Esophagus squamous epithelium (tissue), 5 donors: ENCODE data around the gene DCLK3. TPM values are rescaled to one million over a fixed set of nuclear protein-coding genes. Genes with fewer than 3 reads are reported as not detected.

Source experiments
- DNase-seq: peaks from one replicate; lab custom pipeline; 2025; lab: John Stamatoyannopoulos, UW
- H3K27ac ChIP-seq, 4 donors: fragments of 200-600 bp; sonication (generic); one replicate each; pipeline ENCODE4 v1.5.1; 2016 to 2019; ENCODE audit warnings: mild to moderate bottlenecking in 1 of 4
- H3K27me3 ChIP-seq, 4 donors: fragments of 200-600 bp; sonication (generic); 1 replicate in 3 of 4; 2 replicates in 1 of 4; pipeline versions ENCODE4 v1.5.1 to v1.6.0; 2017 to 2021; ENCODE audit warnings: antibody characterized with exemption in 1 of 4
- H3K36me3 ChIP-seq, 3 donors: fragments of 200-600 bp; sonication (generic); one replicate each; pipeline ENCODE4 v1.5.1; 2016 to 2019
- H3K4me1 ChIP-seq, 3 donors: fragments of 200-600 bp; sonication (generic); one replicate each; pipeline ENCODE4 v1.5.1; 2017 to 2019
- H3K4me3 ChIP-seq, 4 donors: fragments of 200-600 bp; sonication (generic); 1 replicate in 3 of 4; 2 replicates in 1 of 4; pipeline ENCODE4 v1.5.1; 2016 to 2019; ENCODE audit warnings: mild to moderate bottlenecking in 2 of 4, moderate library complexity in 1 of 4
- H3K9me3 ChIP-seq, 3 donors: fragments of 200-600 bp; sonication (generic); one replicate each; pipeline ENCODE4 v1.5.1; 2016 to 2019
- POLR2A ChIP-seq, 4 donors: fragments of 450-650 bp; IDR thresholded peaks; one replicate each; pipeline ENCODE4 v1.6.1; 2017; ENCODE audit warnings: antibody characterized with exemption in 4 of 4, mild to moderate bottlenecking in 4 of 4, moderate library complexity in 3 of 4
- WGBS, 2 donors: methylation state at CpG; one replicate each; pipeline ENCODE4 v1.1.5; 2018; 5-methylcytosine and 5-hydroxymethylcytosine counted together
- intact Hi-C: fragments of 100-400 bp; cut with DNase I; formaldehyde crosslinking; loops from one replicate; pipeline ENCODE4 v1.15.0; 2022
- total RNA-seq, 4 donors: library from RNA; depleted of rRNA; stranded (reverse); fragments of >200 nt; gene quantifications; one replicate each; pipeline ENCODE4 v1.1.0, GENCODE V29; 2016
- TF ChIP-seq, protein P1 (sequence below), 6 experiments: fragments of 450-650 bp in 4 of 6; fragments of 200-600 bp in 2 of 6; sonication (generic) in 2 of 6; IDR thresholded peaks; one replicate each; pipeline ENCODE4 v1.5.1; 2016 to 2019; ENCODE audit warnings: antibody characterized with exemption in 6 of 6, mild to moderate bottlenecking in 4 of 6, moderate library complexity in 4 of 6
- donor health status: DM: yes; HTN: yes; CAD: no.

Gene DCLK3
- total RNA-seq, 4 donors from 2014 or later: 0.13 to 0.19 (median 0.18) TPM; not detected in 1

DNA sequence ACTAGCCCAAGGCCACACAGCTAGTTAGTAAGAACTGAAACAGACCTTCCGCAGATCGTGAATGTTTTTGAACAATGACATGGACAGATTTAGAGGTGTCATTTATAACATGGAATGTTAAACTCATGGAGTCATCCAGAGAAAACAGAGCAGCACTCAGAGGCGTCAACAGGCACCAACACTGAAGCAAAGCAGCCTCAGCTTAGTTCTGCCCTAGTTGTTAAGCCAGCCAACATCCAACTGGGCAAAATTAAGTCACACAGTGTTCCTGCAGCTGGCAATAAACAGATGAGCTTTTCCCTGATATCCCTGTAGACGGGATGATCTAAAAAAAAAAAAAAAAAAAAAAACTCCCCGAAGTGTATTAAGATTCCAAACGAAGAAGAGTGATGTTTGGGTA is 13.6 kb downstream of the DCLK3 start:
- 61 to 71% methylated on average over 6 of the region's 6 CpGs for WGBS, 2 donors
- no peak for DNase-seq
- intact Hi-C loops: no loop called here
- no peaks in the 10 kb centered on the region for H3K9me3 ChIP-seq
- H3K27ac ChIP-seq: no peak overlapping the region
- no peak for TF ChIP-seq POLR2A (IDR thresholded peaks at IDR 0.05)
- TF ChIP-seq, protein P1, sequence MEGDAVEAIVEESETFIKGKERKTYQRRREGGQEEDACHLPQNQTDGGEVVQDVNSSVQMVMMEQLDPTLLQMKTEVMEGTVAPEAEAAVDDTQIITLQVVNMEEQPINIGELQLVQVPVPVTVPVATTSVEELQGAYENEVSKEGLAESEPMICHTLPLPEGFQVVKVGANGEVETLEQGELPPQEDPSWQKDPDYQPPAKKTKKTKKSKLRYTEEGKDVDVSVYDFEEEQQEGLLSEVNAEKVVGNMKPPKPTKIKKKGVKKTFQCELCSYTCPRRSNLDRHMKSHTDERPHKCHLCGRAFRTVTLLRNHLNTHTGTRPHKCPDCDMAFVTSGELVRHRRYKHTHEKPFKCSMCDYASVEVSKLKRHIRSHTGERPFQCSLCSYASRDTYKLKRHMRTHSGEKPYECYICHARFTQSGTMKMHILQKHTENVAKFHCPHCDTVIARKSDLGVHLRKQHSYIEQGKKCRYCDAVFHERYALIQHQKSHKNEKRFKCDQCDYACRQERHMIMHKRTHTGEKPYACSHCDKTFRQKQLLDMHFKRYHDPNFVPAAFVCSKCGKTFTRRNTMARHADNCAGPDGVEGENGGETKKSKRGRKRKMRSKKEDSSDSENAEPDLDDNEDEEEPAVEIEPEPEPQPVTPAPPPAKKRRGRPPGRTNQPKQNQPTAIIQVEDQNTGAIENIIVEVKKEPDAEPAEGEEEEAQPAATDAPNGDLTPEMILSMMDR (IDR thresholded peaks at IDR 0.05): no peak
- H3K4me1 ChIP-seq: no peaks in the 10 kb centered on the region
- H3K27me3 ChIP-seq: peaks cover 0 to 39% (median 0%) of the 10 kb centered on the region in 4 donors
- H3K4me3 ChIP-seq: no peak overlapping the region
- no peaks in the 10 kb centered on the region for H3K36me3 ChIP-seq

DNA sequence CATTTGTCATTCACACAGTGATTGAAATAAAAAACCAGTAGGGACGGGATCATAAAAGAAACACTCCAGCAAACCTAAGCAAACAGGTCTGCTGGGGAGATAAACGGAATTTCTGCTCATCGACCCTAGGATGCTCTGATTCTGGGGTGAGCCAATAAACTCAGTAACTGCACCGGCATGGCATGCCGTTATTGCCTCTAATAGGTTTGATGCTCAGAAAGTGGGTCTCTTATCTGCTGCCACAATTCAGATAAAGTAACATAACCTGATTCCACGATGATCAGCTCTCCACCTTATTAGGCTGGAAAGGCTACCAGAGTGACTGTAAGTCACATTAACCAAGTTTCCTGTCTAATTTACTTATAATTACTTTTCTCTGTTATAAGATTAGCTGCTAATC is 19.6 kb downstream of the DCLK3 start:
- no peak overlapping the region for H3K4me3 ChIP-seq
- intact Hi-C loops: no loop called here
- H3K27me3 ChIP-seq: peaks cover 0 to 17% (median 0%) of the 10 kb centered on the region in 4 donors
- H3K9me3 ChIP-seq: no peaks in the 10 kb centered on the region
- no peak overlapping the region for H3K27ac ChIP-seq
- no peaks in the 10 kb centered on the region for H3K4me1 ChIP-seq
- TF ChIP-seq, protein P1 (IDR thresholded peaks at IDR 0.05): no peak
- TF ChIP-seq POLR2A (IDR thresholded peaks at IDR 0.05): no peak
- no peaks in the 10 kb centered on the region for H3K36me3 ChIP-seq
- DNase-seq: no peak
- WGBS, 2 donors: 74 to 77% methylated on average over 6 of the region's 6 CpGs

DNA sequence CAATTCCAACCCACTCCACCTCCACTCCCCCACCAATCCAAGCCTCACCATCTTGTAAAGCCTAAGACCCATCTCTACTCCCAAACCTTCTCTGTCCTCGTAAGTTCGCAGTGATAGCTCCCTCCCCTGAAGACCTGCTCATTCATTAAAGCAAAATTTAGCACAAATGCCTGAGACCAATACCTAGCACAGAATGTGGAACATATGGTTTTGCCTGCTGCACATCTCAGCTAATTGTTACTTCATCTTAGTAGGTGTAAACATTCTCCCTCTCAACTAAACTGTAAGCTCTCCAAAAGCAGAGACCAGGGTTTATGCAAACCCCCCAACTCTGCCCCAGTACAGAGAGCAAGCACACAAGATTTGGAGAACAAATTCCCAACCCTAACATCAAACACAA is 20.5 kb downstream of the DCLK3 start:
- no peak overlapping the region for H3K27ac ChIP-seq
- peaks cover 0 to 12% (median 0%) of the 10 kb centered on the region in 4 donors for H3K27me3 ChIP-seq
- TF ChIP-seq, protein P1 (IDR thresholded peaks at IDR 0.05): no peak
- no peak for TF ChIP-seq POLR2A (IDR thresholded peaks at IDR 0.05)
- DNase-seq: no peak
- 85 to 93% methylated on average over 2 of the region's 2 CpGs for WGBS, 2 donors
- H3K4me1 ChIP-seq: no peaks in the 10 kb centered on the region
- no peak overlapping the region for H3K4me3 ChIP-seq
- H3K36me3 ChIP-seq: no peaks in the 10 kb centered on the region
- intact Hi-C loops: no loop called here
- H3K9me3 ChIP-seq: no peaks in the 10 kb centered on the region

DNA sequence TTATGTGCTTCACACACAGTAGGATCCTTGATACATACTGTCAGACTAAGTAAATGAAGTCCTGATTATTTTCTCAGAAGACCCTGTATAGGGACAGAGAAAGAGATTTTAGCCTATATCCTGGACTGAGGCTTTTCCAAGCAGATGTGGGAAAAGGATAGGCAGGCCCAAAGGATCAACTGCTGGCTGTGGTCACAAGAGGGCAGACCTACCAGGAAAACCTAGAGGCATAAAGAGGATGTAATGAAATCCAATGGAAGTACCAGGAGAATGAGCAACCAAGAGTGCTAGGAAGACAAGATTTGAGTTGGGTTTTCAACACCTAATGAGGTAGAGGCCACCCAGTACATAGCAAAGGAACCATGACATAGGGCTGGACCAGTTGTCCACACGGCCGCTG is 23.1 kb downstream of the DCLK3 start:
- no peak for TF ChIP-seq POLR2A (IDR thresholded peaks at IDR 0.05)
- TF ChIP-seq, protein P1 (IDR thresholded peaks at IDR 0.05): no peak
- Histone ChIP-seq H3K4me3 (no peak overlapping the region), H3K4me1 (no peaks in the 10 kb centered on the region), H3K36me3 (no peaks in the 10 kb centered on the region), H3K27me3 (peaks cover 0 to 4% (median 0%) of the 10 kb centered on the region in 4 donors), H3K27ac (no peak overlapping the region), H3K9me3 (no peaks in the 10 kb centered on the region)
- WGBS, 2 donors: 79 to 83% methylated on average over 2 of the region's 2 CpGs
- no peak for DNase-seq
- intact Hi-C loops: no loop called here

DNA sequence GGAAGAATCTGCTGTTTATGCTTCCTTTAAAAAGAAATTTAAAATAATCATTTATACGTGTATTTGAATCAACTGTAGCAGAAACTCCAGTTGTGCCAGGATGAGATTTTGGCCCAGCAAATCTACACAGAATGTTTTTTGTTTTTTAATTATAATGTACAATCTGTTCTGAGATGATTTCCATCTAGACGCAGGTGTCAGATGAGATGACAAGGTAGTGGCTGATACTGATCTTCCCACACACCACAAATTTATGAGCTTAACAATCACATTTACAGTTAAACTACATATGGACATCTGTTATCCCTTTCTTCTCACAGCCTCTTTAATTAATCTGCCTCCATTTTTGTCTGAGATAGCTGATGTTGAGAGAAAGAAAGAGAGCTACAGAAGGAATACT is 23.6 kb downstream of the DCLK3 start:
- H3K36me3 ChIP-seq: no peaks in the 10 kb centered on the region
- no peak overlapping the region for H3K4me3 ChIP-seq
- H3K27ac ChIP-seq: no peak overlapping the region
- H3K4me1 ChIP-seq: no peaks in the 10 kb centered on the region
- 75 to 79% methylated on average over 2 of the region's 2 CpGs for WGBS, 2 donors
- H3K9me3 ChIP-seq: no peaks in the 10 kb centered on the region
- no peak for DNase-seq
- intact Hi-C loops: no loop called here
- H3K27me3 ChIP-seq: peaks cover 0 to 4% (median 0%) of the 10 kb centered on the region in 4 donors
- TF ChIP-seq, protein P1 (IDR thresholded peaks at IDR 0.05): no peak
- TF ChIP-seq POLR2A (IDR thresholded peaks at IDR 0.05): no peak
